K562 (cell line): ENCODE data around the gene INTS1. TPM values are rescaled to one million over a fixed set of nuclear protein-coding genes. Genes with fewer than 3 reads are reported as not detected.

Experiments
- ATAC-seq: fragments of 200-7000 bp; cut with Tn5 transposase; 3 replicates; pipeline ENCODE4 v1.9.1; 2020; ENCODE audit warnings: moderate library complexity
- BruUV-seq: library from RNA; stranded (reverse); fragments of 400-500 nt; replicated peaks from 2 replicates; lab custom pipeline; 2021; lab: Mats Ljungman, UMichigan
- CTCF ChIA-PET: fragments of 300-600 bp; formaldehyde crosslinking; extraction: SDS; loops from one replicate; lab custom pipeline; 2021; ENCODE audit warnings: low intra/inter-chr PET ratio; lab: Yijun Ruan, JAX
- POLR2A ChIA-PET: fragments of 300-600, 350-650 bp; sonication (Branson Sonifier 250); formaldehyde crosslinking; extraction: SDS; loops from one replicate; lab custom pipeline; 2021; ENCODE audit warnings: antibody characterized with exemption, inconsistent platforms; lab: Yijun Ruan, JAX
- DNase-seq, 4 experiments: peaks; one replicate each; pipeline versions ENCODE4 v3.0.0 to v3.0.0-alpha.2; 2011 to 2018; ENCODE audit warnings: low spot score in 3 of 4, mixed read lengths in 3 of 4; ENCODE audit errors: extremely low read depth in 1 of 4
- FAIRE-seq: peaks from 2 replicates; lab custom pipeline; 2011; peaks lifted over from hg19 to GRCh38; lab: Jason Lieb, UNC
- H2AFZ ChIP-seq: 2 replicates; pipeline ENCODE4 v1.6.0; 2011; ENCODE audit warnings: low read depth, low read length, control low read depth, inconsistent platforms
- H3K27ac ChIP-seq: fragments of 200-600 bp; 3 replicates; pipeline ENCODE4 v1.8.0; 2011; ENCODE audit warnings: low read depth, mild to moderate bottlenecking, control low read depth, inconsistent platforms, low read length, moderate library complexity, mixed read lengths; ENCODE audit errors: extremely low read depth
- H3K27me3 ChIP-seq, 2 experiments: fragments of 300-600 bp in 1 of 2; 2 replicates in 1 of 2; 3 replicates in 1 of 2; pipeline versions ENCODE4 v1.6.0 to v1.8.0; 2011; ENCODE audit warnings: inconsistent platforms in 2 of 2, low read length in 2 of 2, mild to moderate bottlenecking in 1 of 2, mixed read lengths in 1 of 2, moderate library complexity in 1 of 2; ENCODE audit not compliant: control insufficient read depth in 2 of 2, insufficient read depth in 2 of 2
- H3K36me3 ChIP-seq: fragments of 300-600 bp; 3 replicates; pipeline ENCODE4 v1.8.0; 2011; ENCODE audit warnings: mild to moderate bottlenecking, low read length, inconsistent platforms; ENCODE audit not compliant: control insufficient read depth, insufficient read depth
- H3K4me1 ChIP-seq, 2 experiments: fragments of 200-600 bp in 1 of 2; replicated peaks in 1 of 2; 2 replicates in 1 of 2; 3 replicates in 1 of 2; pipeline versions ENCODE4 v1.5.1 to v1.8.0; 2011; ENCODE audit warnings: inconsistent platforms in 2 of 2, low read length in 2 of 2, mild to moderate bottlenecking in 1 of 2, mixed read lengths in 1 of 2, moderate library complexity in 1 of 2; ENCODE audit not compliant: control insufficient read depth in 2 of 2, insufficient read depth in 2 of 2
- H3K4me2 ChIP-seq: 2 replicates; pipeline ENCODE4 v1.6.1; 2011; ENCODE audit warnings: low read length, control low read depth, inconsistent platforms, mixed read lengths; ENCODE audit not compliant: insufficient read depth
- H3K4me3 ChIP-seq: fragments of 200-600 bp; sonication (generic), shearing (Covaris generic); 2 replicates; pipeline ENCODE4 v1.5.1; 2016; ENCODE audit warnings: control low read depth, inconsistent platforms
- H3K79me2 ChIP-seq: fragments of 200-600 bp; 3 replicates; pipeline ENCODE4 v1.8.0; 2011; ENCODE audit warnings: low read length, inconsistent platforms; ENCODE audit not compliant: control insufficient read depth, insufficient read depth
- H3K9ac ChIP-seq, 2 experiments: 2 replicates each; pipeline versions ENCODE4 v1.6.0 to v1.6.1; 2011; ENCODE audit warnings: low read depth in 2 of 2, low read length in 2 of 2, control low read depth in 1 of 2, inconsistent platforms in 1 of 2, mild to moderate bottlenecking in 1 of 2, mixed read lengths in 1 of 2; ENCODE audit not compliant: insufficient read depth in 1 of 2
- H3K9me1 ChIP-seq: one replicate; pipeline ENCODE4 v1.6.0; 2011; ENCODE audit warnings: inconsistent platforms, mild to moderate bottlenecking, low read length, moderate library complexity; ENCODE audit not compliant: control insufficient read depth, insufficient read depth
- H3K9me3 ChIP-seq: replicated peaks from 2 replicates; pipeline ENCODE4 v1.5.1; 2011; ENCODE audit warnings: low read depth, low read length, inconsistent platforms; ENCODE audit not compliant: control insufficient read depth, insufficient read depth
- H4K20me1 ChIP-seq: replicated peaks from 2 replicates; pipeline ENCODE4 v1.6.1; 2011; ENCODE audit warnings: low read length, inconsistent platforms, mixed read lengths; ENCODE audit not compliant: control insufficient read depth, insufficient read depth
- ATF1 ChIP-seq, 2 experiments: fragments of 450-650 bp in 1 of 2; IDR thresholded peaks; 2 replicates each; pipeline ENCODE4 v1.6.1; 2016; ENCODE audit warnings: missing compliant biosample characterization in 1 of 2, missing genetic modification characterization in 1 of 2
- CBX3 ChIP-seq, 2 experiments: IDR thresholded peaks; 1 replicate in 1 of 2; 2 replicates in 1 of 2; pipeline ENCODE4 v1.6.1; 2012; ENCODE audit warnings: inconsistent platforms in 2 of 2, low read length in 2 of 2, borderline replicate concordance in 1 of 2, control low read depth in 1 of 2
- CEBPG ChIP-seq, 3 experiments: fragments of 200-800 bp in 1 of 3; sonication (Bioruptor generic) in 1 of 3; sonication (generic) in 1 of 3; formaldehyde crosslinking in 1 of 3; IDR thresholded peaks in 2 of 3; conservative IDR thresholded peaks in 1 of 3; 2 replicates each; pipeline versions ENCODE4 v1.6.1 to v1.8.0; 2016 to 2022; ENCODE audit warnings: missing compliant biosample characterization in 2 of 3, missing genetic modification characterization in 2 of 3, mild to moderate bottlenecking in 1 of 3, missing genetic modification reagents in 1 of 3
- MCM7 ChIP-seq, 2 experiments: fragments of 450-650 bp; IDR thresholded peaks; 2 replicates each; pipeline ENCODE4 v1.6.1; 2016 to 2018
- PTRF ChIP-seq: fragments of 450-650 bp; IDR thresholded peaks from 2 replicates; pipeline ENCODE4 v1.6.1; 2016; ENCODE audit warnings: mild to moderate bottlenecking, missing genetic modification characterization, missing compliant biosample characterization
- ZBTB17 ChIP-seq: fragments of 450-650 bp; formaldehyde crosslinking; IDR thresholded peaks from 2 replicates; pipeline ENCODE4 v1.4.0; 2020; ENCODE audit warnings: mild to moderate bottlenecking
- ZNF395 ChIP-seq: fragments of 200-800 bp; sonication (Bioruptor generic); IDR thresholded peaks from 2 replicates; pipeline ENCODE4 v1.6.1; 2017; ENCODE audit warnings: missing genetic modification characterization, missing compliant biosample characterization
- ZNF592 ChIP-seq: fragments of 450-650 bp; IDR thresholded peaks from 2 replicates; pipeline ENCODE4 v1.6.1; 2017; ENCODE audit warnings: antibody characterized with exemption, mild to moderate bottlenecking
- ZNF740 ChIP-seq, 3 experiments: fragments of 200-800 bp in 1 of 3; sonication (Bioruptor generic) in 1 of 3; sonication (generic) in 1 of 3; formaldehyde crosslinking in 1 of 3; IDR thresholded peaks; 2 replicates each; pipeline versions ENCODE4 v1.6.1 to v1.8.0; 2016 to 2022; ENCODE audit warnings: mild to moderate bottlenecking in 2 of 3, missing compliant biosample characterization in 2 of 3, missing genetic modification characterization in 2 of 3, missing genetic modification reagents in 1 of 3
- WGBS: fragments of 100-300 bp; shearing (Covaris generic); methylation state at CpG from one replicate; pipeline ENCODE4 v1.1.6; 2016; ENCODE audit warnings: low coverage, mixed read lengths; ENCODE audit not compliant: insufficient coverage; ENCODE audit errors: missing lambda C conversion rate; 5-methylcytosine and 5-hydroxymethylcytosine counted together
- in situ Hi-C: fragments of 300-500 bp; cut with MboI; formaldehyde crosslinking; loops from 4 replicates; pipeline ENCODE4 v1.15.0; 2018; ENCODE audit warnings: inconsistent platforms, mixed read lengths
- intact Hi-C: fragments of 100-400 bp; cut with micrococcal nuclease; formaldehyde crosslinking; loops from 2 replicates; pipeline ENCODE4 v1.14.2; 2022
- polyA plus RNA-seq, 8 experiments: library from polyadenylated mRNA; depleted of rRNA in 4 of 8; stranded (reverse) in 5 of 8; unstranded in 3 of 8; fragments of >200 nt; fragmentation: Nextera tagmentation in 2 of 8; fragmentation: Illumina TruSeq in 1 of 8; extraction: Ambion mirVana in 2 of 8; extraction: Trizol in 1 of 8; gene quantifications; 2 replicates each; pipeline versions ENCODE4 v1.2.1 to v1.2.3, GENCODE V29; 2011 to 2014; ENCODE audit warnings: inconsistent platforms in 1 of 8, missing spikeins in 1 of 8
- total RNA-seq, 7 experiments: library from RNA; depleted of rRNA in 6 of 7; stranded (reverse); fragments of >200 nt in 6 of 7; fragmentation: Illumina TruSeq in 2 of 7; extraction: Trizol in 2 of 7; gene quantifications; 2 replicates each; pipeline versions ENCODE4 v1.2.1 to v1.2.3, GENCODE V29; 2011 to 2021; ENCODE audit warnings: low replicate concordance in 1 of 7

INTS1 gene
- total and polyA plus RNA-seq, 9 of the 15 experiments (the other 6 are each of a cell fraction or from before 2014, with no cell fraction given), result 0.34 to 119 (median 18.5) TPM

GRCh38 chr7:1513657-1514095, 9.5 kb upstream of the INTS1 start:
- Histone ChIP-seq H2AFZ (peak overlapping the region; percentile 47; the same call in 1 of the 2 replicates), H3K27ac (peak overlapping the region; percentile 44; the same call in 1 of the 3 replicates), H3K9me3 (0 out of 2 replicates have a peak, but pooled peaks cover 2% of the 10 kb centered on the region), H3K9ac (peak overlapping the region in 1 of 2 experiments; percentile 71; a peak in 2 of 4 replicates), H3K4me3 (no peak overlapping the region), H3K27me3 (peaks cover 0 to 18% of the 10 kb centered on the region in 2 experiments; a peak in 3 of 5 replicates), H4K20me1 (no peaks in the 10 kb centered on the region), H3K4me1 (peaks cover 9 to 46% of the 10 kb centered on the region in 2 experiments), H3K79me2 (no peaks in the 10 kb centered on the region), H3K9me1 (no peaks in the 10 kb centered on the region), H3K4me2 (0 out of 2 replicates have a peak overlapping the region, but pooled peaks have one; percentile 6), H3K36me3 (no peaks in the 10 kb centered on the region)
- FAIRE-seq (no peak), ATAC-seq (no peak), DNase-seq (no peak)
- TF ChIP-seq ATF1 (CRISPR knock-in tag; IDR thresholded peaks at IDR 0.05) (no peak), ATF1 (tag; IDR thresholded peaks at IDR 0.05) (0 out of 2 replicates have a peak, but pooled peaks have one; percentile 49), ZNF395 (peak; percentile 76), CEBPG (CRISPR knock-in tag; IDR thresholded peaks at IDR 0.05) (no peak), CEBPG (tag; conservative IDR thresholded peaks at IDR 0.05 in 1 of 2, IDR thresholded peaks at IDR 0.05 in 1 of 2) (no peak), ZNF592 (no peak), PTRF (tag) (no peak), ZBTB17 (CRISPR knock-in tag) (peak; percentile 36; the same call in 1 of the 2 replicates), CBX3 (IDR thresholded peaks at IDR 0.05; ENCODE audit: borderline replicate concordance in 1 of 2, low read length in 2 of 2) (0 out of 3 replicates have a peak, but pooled peaks of 1 of the 2 experiments have one; percentile 6), MCM7 (IDR thresholded peaks at IDR 0.05) (no peak), ZNF740 (CRISPR knock-in tag; IDR thresholded peaks at IDR 0.05) (peak; percentile 38; the same call in 1 of the 2 replicates), ZNF740 (tag; IDR thresholded peaks at IDR 0.05) (no peak)
- ChIA-PET POLR2A (interaction anchor here (0.6 to 0.9 kb wide), 3 partner anchors 12 to 619 kb away, joined by 3 to 5 read pairs (median 4); no protein-coding TSS in a partner anchor), CTCF (no interaction called here)
- intact Hi-C loops, result no loop called here
- BruUV-seq, result no TSS peak
- in situ Hi-C loops, result no loop called here
- WGBS, result 50% methylated on average over 18 of the region's 20 CpGs
